Measurements from ENCODE around the gene MED27.
"Not testable (repeated sequence)": the region's sequence is repeated elsewhere in the genome, so short reads cannot be mapped to it uniquely, and the experiment has no call there.

The MED27 gene

DNA sequence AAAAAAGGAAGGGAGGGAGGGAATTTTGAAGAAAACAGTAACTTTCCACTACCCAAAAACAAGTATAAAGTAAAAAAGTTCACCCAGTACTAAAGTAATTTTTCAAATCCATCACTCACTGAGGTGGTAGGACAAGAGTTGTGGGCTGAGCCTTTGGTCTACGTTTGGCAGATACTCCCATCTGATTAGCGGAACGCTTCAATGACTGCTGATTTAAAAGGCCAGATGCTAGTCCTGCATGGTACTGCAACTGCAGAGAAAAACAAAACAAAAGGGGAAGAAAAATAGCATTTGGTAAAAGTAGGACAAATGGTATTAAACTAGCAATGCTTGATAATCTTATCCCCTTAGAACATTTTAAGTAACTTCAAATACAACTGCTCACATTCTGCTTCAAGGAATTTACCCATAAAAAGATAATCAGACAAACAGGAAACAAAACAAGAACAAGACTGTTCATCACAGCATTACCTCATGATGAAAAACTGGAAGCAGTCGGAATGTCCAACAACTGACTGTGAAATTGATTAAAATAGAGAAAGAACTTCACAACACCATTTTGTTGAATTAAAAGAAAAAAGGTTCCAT lies 65.4 kb downstream of the MED27 start:
- no peak for DNase-seq

DNA sequence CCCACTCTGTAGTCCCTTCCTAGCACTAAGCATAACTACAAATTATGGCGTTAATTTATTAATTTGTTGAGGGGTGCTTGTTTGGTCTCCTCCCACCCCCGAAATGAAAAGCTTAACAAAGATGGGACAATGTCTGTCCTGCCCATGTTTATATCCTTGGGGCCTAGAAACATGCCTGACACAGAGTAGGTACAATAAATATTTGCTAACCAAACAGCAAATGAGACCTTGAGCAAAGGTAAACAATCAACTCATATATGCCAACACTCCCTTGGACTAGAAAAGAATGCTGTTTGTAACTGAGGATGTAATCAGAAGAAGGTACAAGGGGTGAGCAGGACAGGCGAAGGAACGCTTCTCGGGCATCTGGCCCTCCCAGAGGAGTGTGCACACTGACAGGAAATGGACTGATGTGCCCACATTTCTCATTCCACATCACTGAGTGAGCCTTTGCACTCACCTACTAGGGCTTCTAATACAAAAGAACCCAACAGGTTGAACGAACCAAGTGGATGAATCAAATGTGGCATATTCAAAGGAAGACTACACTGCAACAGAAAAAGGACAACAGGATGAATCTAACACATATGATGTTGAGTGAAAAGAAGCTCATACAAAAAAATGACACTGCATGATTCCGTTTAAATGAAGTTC lies 66.8 kb downstream of the MED27 start:
- DNase-seq: no peak

DNA sequence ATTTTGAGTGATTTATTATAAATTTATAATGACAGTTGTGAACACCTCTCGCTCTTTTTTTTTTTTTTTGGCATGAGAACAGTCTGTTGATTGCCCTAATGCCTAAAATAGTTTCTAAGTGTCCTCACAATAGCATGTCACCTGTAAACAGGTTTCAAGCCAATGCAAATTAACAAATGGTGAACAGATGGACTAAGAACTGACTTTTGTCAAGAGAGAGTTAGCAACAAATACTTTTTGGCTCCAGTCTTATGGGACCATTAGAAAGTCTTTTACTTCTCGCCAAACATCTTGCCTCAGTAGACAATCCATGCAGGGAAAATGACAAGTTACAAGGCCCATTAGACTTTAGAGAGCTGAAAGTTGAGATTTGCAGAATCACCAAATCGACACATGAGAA lies 67.8 kb downstream of the MED27 start:
- no peak for DNase-seq

DNA sequence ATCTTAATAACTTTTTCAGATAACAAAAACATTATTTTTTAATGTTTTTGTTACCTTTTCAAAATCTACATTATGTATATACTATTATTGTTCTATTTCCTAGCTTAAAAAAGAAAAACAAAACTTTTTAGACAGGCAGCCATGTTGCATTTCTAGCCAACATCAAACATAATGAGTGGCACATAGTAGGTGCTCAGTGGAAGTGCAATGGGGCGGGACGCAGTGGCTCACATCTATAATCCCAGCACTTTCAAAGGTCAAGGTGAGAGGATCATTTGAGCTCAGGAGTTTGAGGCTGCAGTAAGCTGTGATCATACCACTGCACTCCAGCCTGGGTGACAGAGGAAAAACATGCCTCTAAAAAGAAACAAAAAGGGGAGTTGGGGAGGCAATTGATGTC lies 68.4 kb downstream of the MED27 start:
- no peak for DNase-seq

DNA sequence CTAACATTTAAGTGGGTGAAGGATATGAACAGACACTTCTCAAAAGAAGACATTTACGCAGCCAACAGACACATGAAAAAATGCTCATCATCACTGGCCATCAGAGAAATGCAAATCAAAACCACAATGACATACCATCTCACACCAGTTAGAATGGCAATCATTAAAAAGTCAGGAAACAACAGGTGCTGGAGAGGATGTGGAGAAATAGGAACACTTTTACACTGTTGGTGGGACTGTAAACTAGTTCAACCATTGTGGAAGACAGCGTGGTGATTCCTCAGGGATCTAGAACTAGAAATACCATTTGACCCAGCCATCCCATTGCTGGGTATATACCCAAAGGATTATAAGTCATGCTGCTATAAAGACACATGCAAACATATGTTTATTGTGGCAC lies 69.5 kb downstream of the MED27 start:
- not testable (repeated sequence) for DNase-seq

DNA sequence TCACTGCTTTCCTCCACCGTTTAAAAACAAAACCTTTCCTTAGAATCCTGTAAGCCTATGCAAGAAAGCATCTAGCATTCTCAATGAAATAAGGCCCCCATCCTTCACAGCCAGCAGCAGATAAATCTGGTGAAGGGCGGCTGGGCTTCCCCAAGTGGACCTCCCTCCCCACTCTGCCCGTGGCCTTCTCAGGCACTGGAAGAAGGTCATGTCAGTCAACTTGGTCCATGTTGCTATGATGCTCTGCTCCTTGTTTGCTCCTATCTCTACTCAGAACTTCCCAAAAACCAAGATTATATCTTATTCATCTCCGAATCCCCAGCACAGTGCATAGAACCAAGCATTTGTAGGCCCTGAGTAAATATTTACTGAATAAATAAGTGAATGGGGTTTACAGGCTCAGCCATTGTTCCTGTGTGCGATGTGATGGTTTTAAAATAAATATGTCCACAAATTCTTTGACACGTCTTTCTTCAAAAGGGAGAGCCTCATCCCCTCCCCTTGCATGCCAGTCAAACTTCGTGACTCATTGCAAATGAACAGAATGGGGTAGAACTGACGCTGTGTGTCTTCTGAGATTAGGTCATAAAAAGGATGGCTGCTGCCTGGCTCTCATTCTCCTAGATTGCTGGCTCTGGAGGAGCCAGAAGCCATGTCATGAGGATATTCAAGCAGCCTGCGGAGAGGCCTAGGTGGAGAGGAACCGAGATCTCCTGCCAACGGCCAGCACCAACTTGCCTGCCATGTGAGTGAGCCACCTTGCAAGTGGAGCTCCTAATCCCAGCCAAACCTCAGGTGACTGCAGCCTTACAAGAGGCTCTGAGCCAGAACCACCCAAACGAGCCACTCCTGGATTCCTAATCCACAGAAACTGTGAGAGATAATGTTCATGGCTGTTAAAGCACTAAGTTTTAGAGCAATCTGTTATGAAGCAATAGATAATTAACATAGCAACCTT lies 70.5 kb downstream of the MED27 start:
- no peak for DNase-seq

DNA sequence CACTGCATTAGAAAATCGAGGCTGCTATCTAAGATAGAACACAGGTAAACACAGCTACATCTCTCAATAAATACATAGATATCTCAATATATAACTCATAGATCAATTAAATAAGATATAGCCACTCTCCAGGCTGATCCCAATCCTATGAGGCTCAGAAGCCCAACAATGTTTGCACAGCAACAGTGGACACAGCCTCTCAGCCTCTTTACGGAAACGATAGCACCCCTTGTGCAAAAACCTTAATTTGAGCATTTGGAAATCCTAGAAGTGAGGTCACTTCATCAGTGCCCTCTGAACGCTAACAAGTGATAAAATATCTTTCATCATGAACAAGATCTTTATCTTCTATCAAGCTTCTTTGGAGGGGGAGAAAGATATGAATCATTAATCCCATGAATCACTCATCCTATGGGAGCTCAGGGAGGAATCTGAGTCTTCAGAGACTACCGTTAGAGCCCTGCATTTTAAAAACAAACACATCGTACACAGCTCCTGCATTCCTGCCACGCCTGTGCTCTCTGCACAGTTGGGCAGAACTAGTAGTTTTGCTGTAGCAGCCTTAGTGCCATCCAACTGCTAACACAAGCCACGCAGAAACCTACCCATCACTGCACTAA lies 71.4 kb downstream of the MED27 start:
- no peak for DNase-seq

DNA sequence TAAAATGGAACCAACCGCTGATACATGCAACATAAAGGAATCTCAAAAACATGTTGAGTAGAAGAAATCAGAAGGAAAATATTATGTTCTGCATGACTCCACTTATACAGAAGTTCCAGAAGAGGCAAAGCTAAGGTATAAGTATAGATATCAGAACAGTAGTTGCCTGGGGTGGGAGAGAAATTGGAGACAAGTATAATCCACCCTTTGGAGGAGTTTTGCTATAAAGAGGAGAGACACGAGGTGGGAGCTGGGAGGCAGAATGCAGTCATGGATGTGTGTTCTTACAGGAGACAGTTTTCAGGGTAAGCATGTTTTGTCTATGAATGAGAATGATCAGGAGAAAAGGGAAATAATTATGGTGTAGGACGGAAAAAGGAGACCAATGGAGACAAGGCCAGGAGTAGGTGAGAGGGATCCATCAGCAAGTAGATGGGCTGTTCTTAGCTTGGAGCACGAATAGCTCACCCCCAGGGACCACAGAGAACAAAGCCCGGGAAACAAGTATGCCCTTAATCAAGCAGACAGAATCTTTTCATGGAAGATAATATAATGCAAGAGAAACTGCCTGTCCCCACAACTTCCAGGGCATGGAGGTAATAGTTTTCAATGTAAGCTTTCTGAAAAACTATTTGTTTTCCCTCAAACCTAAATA lies 72.2 kb downstream of the MED27 start:
- DNase-seq: no peak

DNA sequence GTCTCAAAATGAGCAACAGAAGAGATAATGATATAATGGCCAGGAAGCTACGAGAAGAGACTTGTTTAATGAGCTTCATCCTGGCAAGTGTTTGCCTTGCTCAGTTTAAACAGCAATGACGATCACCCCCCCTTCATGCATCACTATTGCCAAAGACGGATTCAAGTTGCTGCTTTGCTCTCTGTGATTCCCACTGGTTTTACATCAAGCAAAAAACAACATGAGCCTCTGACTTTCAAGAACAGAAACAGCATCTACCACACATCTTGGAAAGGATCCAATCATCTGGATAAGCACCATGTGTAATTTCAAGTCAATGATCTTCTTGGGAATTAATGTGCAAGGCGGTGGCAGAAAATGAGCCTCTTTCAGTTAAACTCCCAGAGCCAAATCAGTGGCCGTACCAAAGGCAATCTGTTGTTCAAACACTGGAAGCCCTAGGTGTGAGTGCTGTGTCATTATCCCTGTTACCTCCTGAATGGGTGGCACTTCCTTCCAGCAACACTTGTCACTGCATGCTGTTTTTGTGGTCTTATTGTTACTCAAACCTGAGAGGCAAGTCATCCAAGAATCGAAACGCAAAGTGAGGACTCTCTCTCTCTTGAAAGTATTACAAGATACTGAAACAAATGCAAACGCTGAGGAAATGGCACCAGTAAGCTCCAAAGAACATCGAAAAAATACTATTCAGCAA lies 72.8 kb downstream of the MED27 start:
- no peak for DNase-seq

DNA sequence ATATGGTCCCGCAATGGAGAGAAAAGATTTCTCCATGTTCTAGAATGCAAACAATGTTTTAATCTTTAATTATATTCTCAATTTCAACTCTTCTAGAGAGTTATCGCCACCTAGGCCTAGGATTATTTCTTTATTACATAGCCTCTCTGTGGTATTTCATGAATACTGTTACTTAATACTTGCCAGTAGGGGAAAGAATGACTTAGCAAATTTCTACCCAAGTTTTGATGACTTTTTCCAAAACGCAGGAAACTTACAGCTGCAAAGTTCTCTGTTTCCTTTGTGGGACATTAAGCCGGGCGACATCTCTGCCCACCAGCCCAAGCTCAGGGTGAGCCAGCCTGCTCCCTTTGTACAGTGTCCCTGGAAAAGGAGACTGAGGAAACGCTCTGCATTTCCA lies 73.8 kb downstream of the MED27 start:
- DNase-seq: peak in 1 of 2 donors; percentile 39

DNA sequence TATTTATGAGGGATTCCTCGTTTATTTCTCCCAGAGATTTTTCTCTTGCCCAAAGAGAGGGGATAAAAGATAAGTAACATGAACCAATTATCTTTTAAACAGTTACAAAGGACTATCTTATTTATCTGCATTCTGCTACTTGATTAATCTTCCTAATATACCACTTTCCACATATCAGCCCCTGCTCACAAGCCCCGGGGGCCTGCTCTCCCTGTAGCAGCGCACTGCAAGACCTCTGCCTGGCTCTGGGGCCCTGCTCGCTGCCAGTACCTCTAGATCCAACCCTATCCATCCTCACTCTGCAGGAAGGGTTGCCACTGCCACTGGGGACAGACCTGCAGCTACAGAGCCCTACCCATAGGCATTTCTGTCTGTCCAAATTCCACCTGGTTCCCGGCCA lies 75.3 kb downstream of the MED27 start:
- no peak for DNase-seq

DNA sequence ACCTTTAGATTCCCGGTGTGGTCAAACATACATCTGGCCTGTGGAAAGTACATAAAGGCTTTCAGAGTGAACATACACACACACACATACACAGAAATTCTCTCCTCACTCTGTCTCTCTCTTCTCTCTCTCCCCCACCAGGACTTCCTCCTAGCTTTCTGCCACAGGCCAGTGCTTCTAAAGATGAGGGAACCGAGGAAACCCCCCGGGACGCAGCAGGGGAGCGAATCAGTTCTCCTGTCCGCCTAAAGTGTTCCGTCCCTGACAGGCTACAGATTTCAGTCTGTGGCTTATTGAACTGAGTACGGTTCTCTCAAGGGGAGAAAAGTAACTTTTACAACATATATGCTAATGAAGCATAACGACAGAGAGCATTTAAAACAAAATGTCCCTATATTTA lies 75.8 kb downstream of the MED27 start:
- peak; percentile 26 to 50 for DNase-seq

DNA sequence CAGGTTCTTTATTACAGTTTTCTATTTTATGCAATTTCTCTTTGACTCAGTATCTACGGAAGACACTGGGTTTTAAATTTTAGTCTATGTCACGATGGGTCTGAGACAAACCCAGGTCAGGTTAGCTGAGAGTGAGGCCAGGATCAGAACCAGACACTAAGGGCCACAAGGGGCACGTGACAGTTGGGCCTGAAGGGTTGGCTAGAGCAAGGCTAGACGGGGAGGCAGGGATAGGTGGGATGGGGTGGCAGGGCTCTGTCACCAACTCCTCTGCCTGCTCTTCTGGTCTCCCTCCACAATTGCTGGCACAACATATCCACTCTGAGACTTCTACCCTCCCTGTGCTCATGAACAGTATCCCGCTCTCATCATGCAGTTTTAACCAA lies 76.4 kb downstream of the MED27 start:
- no peak for DNase-seq

DNA sequence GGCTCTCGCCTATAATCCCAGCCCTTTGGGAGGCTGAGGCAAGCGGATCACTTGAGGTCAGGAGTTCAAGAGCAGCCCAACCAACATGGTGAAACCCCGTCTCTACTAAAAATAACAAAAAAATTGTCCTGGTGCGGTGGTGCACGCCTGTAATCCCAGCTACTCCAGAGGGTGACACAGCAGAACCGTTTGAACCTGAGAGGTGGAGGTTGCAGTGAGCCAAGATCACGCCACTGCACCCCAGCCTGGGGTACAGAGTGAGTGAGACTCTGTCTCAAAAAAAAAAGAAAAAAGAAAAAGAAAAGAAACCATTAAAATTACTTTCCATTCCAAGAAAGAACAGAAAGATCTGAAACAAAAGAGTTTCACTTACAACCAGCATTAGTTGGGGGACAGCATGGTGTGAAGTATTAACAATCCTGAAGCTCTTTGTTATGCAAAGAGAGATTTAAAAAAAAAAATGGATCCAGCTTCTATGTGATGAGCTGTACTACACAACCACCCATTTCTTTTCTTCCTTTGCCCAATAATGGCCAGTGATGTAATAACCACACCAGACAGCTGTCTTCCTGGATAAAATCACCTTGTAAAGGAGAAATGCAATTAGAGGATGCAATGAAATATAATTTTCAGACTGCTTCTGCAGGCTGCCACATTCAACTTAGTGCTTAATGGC lies 76.9 kb downstream of the MED27 start:
- no peak for DNase-seq

DNA sequence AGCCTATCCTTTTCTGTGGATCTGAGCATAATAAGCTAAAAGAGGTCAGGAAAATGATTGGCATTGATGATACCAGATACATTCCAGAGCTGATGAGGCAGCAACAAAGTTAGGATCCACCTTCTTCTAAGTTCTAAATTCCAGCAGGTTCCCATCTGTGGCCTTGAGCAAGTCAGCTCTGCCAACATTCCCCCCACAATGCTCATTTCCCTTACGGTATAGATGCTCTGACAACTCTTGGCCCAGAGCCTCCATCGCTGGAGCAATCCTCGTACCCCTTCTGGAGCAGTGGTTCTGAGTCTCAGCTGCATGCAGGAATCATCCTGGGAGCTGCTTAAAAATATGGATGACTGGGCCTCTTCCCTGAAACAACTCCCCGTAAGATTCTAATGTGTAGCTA lies 78.1 kb downstream of the MED27 start:
- DNase-seq: no peak

DNA sequence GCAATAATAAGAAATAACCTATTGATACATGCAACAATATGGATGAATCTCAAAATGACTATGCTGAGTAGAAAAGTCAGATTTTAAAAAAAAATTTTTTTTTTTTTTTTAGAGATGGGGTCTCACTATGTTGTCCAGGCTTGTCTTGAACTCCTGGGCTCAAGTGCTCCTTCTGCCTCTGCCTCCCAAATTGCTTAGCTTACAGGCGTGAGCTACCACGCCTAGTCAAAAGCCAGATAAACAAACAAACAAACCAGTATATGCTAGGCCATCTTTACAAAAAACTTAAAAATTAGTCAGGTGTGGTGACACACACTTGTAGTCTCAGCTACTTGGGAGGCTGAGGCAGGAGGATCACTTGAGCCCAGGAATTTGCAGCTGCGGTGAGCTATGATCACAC lies 79.0 kb downstream of the MED27 start:
- no peak for DNase-seq

DNA sequence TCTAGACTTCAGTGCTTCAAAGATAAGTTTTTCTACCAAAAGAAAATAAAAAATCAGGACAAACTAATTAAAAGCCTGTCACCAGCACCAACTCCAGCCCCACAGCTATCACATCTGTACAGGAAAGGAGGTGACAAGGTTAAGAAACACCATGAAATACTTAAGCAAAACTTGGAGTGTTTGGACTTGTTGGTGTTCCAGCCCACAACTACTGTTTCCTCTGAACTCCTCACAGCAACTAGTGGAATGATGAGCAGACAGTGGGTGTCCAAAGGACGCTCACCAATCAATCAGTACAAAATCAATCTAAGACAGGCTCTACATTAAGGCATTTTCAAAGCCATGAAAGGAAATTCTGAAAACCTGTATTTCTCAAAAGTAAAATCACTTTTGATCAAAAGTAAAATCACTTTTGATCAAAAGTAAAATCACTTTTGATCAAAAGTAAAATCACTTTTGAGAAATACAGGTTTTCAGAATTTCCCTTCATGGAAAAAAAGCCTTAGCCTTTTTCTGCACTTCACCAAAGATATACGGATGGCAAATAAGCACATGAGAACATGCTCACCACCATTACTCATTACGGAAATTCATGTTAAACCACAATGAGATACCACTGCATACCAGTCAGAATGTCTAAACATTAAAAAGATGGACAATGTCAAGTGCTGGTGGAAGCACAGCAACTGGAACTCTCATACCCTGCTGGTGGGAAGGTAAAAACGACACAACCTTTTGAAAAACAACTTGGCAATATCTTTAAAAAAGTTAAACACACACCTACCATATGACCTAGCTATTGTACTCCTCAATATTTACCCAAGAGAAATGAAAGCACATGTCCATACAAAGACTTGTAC lies 79.7 kb downstream of the MED27 start:
- peak in 1 of 2 donors; percentile 33 for DNase-seq

DNA sequence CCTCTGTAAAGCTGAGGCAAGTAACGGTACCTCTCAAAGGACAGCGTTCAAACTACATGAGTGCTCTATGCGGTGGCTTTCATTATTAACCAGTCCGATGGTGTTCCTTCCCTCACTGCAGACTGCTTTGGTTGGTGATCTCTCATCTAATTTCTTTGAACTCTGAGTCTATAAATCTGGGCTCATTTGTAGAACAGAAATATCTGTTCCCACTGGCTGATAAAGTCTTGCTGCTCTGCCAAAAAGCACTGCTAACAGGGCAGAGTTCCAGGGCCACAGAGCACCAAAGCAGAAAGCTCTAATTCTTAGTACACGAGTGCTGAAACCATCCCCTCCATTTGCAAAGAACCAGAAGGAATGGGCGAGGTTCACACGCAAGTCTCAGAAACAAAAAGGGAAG lies 81.9 kb downstream of the MED27 start:
- no peak for DNase-seq

DNA sequence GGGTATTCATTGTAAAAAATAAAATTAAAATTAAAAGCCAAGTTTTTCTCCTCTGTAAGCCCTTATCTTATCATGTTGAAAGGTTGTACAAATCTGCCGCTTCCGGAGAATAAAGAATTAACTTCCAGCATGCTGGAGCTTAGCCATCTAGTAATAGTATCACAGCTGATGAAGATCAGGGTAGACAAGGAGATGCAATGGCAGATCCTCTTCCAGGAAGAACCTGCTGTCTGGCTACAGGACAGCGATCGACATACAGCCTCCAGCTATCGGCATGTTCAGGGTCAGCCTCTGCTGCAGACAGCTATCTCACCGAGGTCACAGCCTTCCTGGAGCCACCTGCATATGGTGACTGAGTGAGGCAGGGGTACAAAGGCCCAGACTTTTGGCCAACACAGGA lies 82.6 kb downstream of the MED27 start:
- no peak for DNase-seq

DNA sequence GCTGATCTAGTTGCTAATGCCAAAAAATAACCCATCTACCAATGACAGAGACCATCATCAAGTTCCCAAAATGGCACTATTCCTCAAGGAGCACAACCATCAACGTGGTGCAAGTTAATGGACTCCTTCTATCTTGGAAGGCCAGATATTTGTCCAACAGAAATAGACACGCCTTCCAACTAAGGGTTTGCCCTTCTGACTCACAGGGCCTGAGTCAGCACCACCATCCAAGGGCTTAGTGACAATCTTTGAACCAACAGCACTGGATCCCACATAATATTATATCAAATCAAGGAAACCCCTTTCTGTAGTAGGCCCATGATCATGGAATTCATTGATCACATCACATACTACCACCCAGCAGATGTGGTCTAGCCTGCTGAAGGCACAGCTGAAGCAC lies 84.3 kb downstream of the MED27 start:
- no peak for DNase-seq

Measured in inflammatory macrophage treated with lipopolysaccharide for 1 hour (primary cell).